Right forelimb (tissue), 1 donor: Measurements from ENCODE around the gene RECK.

Source experiments
- DNase-seq: peaks from one replicate; pipeline ENCODE4 v3.0.0-alpha.2; 2018

RECK gene

GRCh38 chr9:36162211-36162738 lies 125.6 kb downstream of the RECK start:
- DNase-seq = no peak

- DNase-seq = peak; percentile 93
Measured at GRCh38 chr9:36163049-36163785, 126.5 kb downstream of the RECK start.

DNA sequence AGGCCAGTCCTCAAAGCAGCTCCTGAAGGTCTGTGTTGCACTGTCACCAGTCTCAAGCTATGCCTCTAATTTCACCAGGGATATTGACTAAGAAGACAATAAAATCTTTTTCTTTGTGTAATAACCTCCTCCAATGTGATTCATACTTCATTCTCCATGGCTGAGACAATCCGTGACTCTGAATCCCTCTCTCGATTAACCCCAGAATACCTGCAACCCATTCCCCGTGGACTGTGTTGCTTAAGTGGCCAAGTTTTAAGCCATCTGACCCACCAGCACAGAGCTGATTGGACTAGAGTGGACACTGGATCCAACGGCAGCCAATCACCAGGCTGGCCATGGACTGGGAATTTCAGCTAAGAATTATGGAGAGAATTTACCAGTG lies 127.1 kb downstream of the RECK start:
- no peak for DNase-seq

DNA sequence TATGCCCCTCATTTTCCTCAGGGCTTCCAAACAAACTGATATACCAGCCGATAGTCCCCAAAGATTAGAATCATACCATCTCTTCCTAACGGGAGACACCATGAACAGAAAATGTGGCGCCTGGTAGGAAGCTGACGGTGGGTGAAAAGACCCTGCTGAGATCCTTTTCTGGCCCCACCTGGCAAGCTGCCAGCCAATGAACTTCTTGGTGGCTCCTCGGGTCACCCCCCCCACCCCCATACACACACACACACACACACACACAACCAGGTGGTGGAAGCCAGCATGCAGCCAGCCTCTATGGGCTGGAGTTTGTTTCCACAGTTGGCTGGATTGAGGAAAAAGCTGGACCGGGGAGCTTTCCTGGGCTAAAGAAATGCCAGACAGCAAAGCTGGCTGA lies 127.7 kb downstream of the RECK start:
- DNase-seq = no peak

- DNase-seq = no peak
Measured at GRCh38 chr9:36164989-36165388, 128.3 kb downstream of the RECK start.

- DNase-seq = no peak
Measured at GRCh38 chr9:36165826-36166167, 129.1 kb downstream of the RECK start.

DNA sequence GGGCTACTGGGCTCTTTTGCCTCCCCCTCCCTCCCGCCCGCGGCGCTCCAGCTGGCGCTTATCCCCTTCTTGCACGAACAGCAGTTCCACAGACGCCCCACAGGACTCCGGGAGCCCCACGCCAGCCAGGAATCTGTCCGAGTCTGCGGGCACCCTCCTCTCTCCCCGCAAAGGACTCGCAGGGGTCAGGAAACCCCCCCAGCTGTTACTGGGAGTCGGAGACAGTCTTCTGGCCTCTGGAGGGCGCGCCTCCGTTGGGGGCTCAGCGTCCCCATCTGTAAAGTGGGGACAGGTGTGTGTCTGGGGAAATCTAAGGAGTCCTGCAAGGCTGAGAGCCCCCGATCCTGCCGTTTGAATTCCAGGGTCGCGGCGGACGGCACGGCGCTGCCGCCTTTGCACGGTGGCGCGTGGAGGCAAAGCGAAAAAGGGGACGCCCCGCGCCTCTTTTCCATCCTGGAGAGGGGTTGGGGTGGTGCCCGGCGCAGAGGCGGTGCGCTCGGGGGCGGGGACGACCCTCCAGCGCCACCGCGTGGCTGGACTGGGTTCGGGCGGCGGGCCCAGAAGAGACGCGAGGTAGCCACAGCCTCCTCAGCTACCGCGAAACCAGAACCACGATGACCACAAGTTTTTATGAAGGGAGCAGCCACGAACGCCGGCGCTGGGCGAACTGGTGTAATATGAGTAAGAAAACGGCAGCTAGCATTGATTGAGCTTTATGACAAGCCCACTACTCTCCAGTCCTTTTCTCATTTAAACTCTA lies 129.6 kb downstream of the RECK start:
- DNase-seq = peak; percentile 94

GRCh38 chr9:36169166-36169565 lies 132.5 kb downstream of the RECK start, which contains the start of gene CCIN:
Gene CCIN, plus strand, starts transcription at chr9:36169388. Its CDS starts 115 bp downstream, at chr9:36169503.
- no peak for DNase-seq

DNA sequence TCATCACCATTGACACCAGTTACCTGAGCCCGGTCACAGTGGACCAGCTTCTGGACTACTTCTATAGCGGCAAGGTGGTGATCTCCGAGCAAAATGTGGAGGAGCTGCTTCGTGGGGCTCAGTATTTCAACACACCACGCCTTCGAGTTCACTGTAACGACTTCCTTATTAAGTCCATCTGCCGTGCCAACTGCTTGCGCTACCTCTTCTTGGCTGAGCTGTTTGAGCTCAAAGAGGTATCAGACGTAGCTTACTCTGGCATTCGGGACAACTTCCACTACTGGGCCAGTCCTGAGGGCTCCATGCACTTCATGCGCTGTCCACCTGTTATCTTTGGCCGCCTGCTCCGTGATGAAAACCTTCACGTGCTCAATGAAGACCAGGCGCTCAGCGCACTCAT lies 133.0 kb downstream of the RECK start:
- no peak for DNase-seq

DNA sequence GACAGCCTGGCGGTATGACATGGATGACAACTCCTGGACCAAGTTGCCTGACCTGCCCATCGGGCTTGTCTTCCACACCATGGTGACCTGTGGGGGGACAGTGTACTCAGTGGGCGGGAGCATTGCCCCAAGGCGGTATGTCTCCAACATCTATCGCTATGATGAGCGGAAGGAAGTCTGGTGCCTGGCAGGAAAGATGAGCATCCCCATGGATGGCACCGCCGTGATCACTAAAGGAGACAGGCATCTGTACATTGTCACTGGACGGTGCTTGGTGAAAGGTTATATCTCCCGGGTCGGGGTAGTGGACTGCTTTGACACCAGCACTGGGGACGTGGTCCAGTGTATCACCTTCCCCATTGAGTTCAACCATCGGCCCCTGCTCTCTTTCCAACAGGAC lies 133.8 kb downstream of the RECK start:
- no peak for DNase-seq

- no peak for DNase-seq
Measured at GRCh38 chr9:36173861-36174260, 137.1 kb downstream of the RECK start.
